Measurements from ENCODE around the gene TMOD4.

The TMOD4 gene

GRCh38 chr1:151142411-151143056 lies 33.2 kb downstream of the TMOD4 start:
- no peak for DNase-seq (ENCODE audit: low spot score)

- DNase-seq (ENCODE audit: low spot score), result no peak
Measured at GRCh38 chr1:151137789-151138188, 38.0 kb downstream of the TMOD4 start.

- DNase-seq (ENCODE audit: low spot score), result no peak
Measured at GRCh38 chr1:151135433-151136385, 40.1 kb downstream of the TMOD4 start.

- DNase-seq (ENCODE audit: low spot score), result no peak
Measured at GRCh38 chr1:151134991-151135390, 40.8 kb downstream of the TMOD4 start.

- DNase-seq (ENCODE audit: low spot score), result no peak
Measured at GRCh38 chr1:151134396-151134795, 41.4 kb downstream of the TMOD4 start.

GRCh38 chr1:151133018-151133806 lies 42.6 kb downstream of the TMOD4 start:
- peak; percentile 69 for DNase-seq (ENCODE audit: low spot score)

GRCh38 chr1:151132335-151133017 lies 43.3 kb downstream of the TMOD4 start:
- DNase-seq (ENCODE audit: low spot score), result no peak

- peak; percentile 76 for DNase-seq (ENCODE audit: low spot score)
Measured at GRCh38 chr1:151131701-151132334, 44.0 kb downstream of the TMOD4 start.

- peak; percentile 91 for DNase-seq (ENCODE audit: low spot score)
Measured at GRCh38 chr1:151130987-151131586, 44.7 kb downstream of the TMOD4 start.

GRCh38 chr1:151128800-151129199 lies 47.0 kb downstream of the TMOD4 start:
- no peak for DNase-seq (ENCODE audit: low spot score)

GRCh38 chr1:151124763-151125403 lies 50.9 kb downstream of the TMOD4 start:
- DNase-seq (ENCODE audit: low spot score), result no peak

Data from ecto neural progenitor cell (in vitro differentiated cells).